ENCODE results near the gene D2HGDH. TPM values are rescaled to one million over a fixed set of nuclear protein-coding genes. Genes with fewer than 3 reads are reported as not detected.

Gene D2HGDH
- total and polyA plus RNA-seq, 2 donors from 2014 or later, result 37.0 to 49.3 TPM

DNA sequence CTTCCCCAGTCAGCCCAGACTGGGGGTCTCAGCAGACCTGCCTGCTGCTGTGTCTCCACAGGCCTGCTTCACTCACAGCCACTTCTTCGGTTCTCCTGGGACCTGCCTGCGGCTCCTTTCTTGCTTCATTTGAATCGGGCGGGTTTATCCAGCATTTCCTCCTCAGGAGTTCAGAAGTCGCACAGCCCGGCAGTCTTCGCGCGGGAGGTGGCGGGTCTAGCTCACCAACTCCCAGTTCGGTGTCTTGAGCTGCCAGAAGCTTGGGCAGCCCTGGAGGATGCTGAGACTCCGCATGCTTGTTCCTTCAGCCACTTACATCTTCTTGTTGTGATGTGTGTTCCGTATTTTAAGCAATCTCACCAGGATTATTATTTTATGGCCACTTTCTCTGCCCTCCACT, 10.8 kb downstream of the D2HGDH start:
- Histone ChIP-seq H3K27ac (ENCODE audit: low read depth in 2 of 2, low read length in 2 of 2) (no peak overlapping the region), H3K27me3 (ENCODE audit: control insufficient read depth, insufficient read depth, low read length) (no peaks in the 10 kb centered on the region), H3K36me3 (ENCODE audit: control insufficient read depth in 2 of 3, insufficient read depth in 3 of 3, low read length in 3 of 3) (peaks cover 0 to 15% (median 10%) of the 10 kb centered on the region in 3 donors), H3K9me3 (ENCODE audit: control insufficient read depth in 2 of 3, insufficient read depth in 1 of 3, low read length in 3 of 3) (no peaks in the 10 kb centered on the region), H3K4me3 (ENCODE audit: low read length in 3 of 3) (no peak overlapping the region), H3K9ac (ENCODE audit: low read length in 3 of 3) (no peak overlapping the region), H3K4me1 (ENCODE audit: control insufficient read depth in 2 of 3, insufficient read depth in 2 of 3, low read depth in 1 of 3, low read length in 3 of 3) (no peaks in the 10 kb centered on the region)
- DNase-seq (no peak), FAIRE-seq (no peak)
- TF ChIP-seq, protein P1, sequence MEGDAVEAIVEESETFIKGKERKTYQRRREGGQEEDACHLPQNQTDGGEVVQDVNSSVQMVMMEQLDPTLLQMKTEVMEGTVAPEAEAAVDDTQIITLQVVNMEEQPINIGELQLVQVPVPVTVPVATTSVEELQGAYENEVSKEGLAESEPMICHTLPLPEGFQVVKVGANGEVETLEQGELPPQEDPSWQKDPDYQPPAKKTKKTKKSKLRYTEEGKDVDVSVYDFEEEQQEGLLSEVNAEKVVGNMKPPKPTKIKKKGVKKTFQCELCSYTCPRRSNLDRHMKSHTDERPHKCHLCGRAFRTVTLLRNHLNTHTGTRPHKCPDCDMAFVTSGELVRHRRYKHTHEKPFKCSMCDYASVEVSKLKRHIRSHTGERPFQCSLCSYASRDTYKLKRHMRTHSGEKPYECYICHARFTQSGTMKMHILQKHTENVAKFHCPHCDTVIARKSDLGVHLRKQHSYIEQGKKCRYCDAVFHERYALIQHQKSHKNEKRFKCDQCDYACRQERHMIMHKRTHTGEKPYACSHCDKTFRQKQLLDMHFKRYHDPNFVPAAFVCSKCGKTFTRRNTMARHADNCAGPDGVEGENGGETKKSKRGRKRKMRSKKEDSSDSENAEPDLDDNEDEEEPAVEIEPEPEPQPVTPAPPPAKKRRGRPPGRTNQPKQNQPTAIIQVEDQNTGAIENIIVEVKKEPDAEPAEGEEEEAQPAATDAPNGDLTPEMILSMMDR (IDR thresholded peaks at IDR 0.05; ENCODE audit: borderline replicate concordance, extremely low read depth, insufficient read depth), result no peak
- intact Hi-C loops (cut with DNase I), result no loop called here

DNA sequence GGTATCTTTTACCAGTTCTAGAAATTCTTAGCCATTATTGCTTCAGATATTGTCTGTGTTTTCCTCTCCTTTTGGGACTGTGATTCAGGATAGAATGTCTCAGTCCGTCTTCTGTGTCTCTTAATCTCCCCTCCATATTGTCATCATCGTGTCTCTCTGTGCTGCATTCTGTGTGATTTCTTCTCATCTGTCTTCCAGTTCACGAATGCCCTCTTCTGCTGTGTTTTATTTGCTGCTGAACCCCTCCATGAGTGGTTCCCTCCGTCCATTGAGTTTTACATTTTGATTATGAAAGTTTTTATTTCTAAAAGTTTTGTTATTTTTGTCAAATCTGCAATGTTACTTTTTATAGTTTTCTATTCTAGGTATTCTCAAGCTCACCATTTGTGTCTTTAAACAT, 11.7 kb downstream of the D2HGDH start:
- intact Hi-C loops (cut with DNase I), result no loop called here
- Histone ChIP-seq H3K9me3 (ENCODE audit: control insufficient read depth in 2 of 3, insufficient read depth in 1 of 3, low read length in 3 of 3) (no peaks in the 10 kb centered on the region), H3K4me3 (ENCODE audit: low read length in 3 of 3) (no peak overlapping the region), H3K36me3 (ENCODE audit: control insufficient read depth in 2 of 3, insufficient read depth in 3 of 3, low read length in 3 of 3) (peaks cover 0 to 15% (median 11%) of the 10 kb centered on the region in 3 donors), H3K4me1 (ENCODE audit: control insufficient read depth in 2 of 3, insufficient read depth in 2 of 3, low read depth in 1 of 3, low read length in 3 of 3) (peaks cover 0 to 2% (median 0%) of the 10 kb centered on the region in 3 donors), H3K27ac (ENCODE audit: low read depth in 2 of 2, low read length in 2 of 2) (no peak overlapping the region), H3K27me3 (ENCODE audit: control insufficient read depth, insufficient read depth, low read length) (no peaks in the 10 kb centered on the region), H3K9ac (ENCODE audit: low read length in 3 of 3) (no peak overlapping the region)
- no peak for FAIRE-seq
- no peak for DNase-seq
- TF ChIP-seq, protein P1 (IDR thresholded peaks at IDR 0.05; ENCODE audit: borderline replicate concordance, extremely low read depth, insufficient read depth), result no peak

DNA sequence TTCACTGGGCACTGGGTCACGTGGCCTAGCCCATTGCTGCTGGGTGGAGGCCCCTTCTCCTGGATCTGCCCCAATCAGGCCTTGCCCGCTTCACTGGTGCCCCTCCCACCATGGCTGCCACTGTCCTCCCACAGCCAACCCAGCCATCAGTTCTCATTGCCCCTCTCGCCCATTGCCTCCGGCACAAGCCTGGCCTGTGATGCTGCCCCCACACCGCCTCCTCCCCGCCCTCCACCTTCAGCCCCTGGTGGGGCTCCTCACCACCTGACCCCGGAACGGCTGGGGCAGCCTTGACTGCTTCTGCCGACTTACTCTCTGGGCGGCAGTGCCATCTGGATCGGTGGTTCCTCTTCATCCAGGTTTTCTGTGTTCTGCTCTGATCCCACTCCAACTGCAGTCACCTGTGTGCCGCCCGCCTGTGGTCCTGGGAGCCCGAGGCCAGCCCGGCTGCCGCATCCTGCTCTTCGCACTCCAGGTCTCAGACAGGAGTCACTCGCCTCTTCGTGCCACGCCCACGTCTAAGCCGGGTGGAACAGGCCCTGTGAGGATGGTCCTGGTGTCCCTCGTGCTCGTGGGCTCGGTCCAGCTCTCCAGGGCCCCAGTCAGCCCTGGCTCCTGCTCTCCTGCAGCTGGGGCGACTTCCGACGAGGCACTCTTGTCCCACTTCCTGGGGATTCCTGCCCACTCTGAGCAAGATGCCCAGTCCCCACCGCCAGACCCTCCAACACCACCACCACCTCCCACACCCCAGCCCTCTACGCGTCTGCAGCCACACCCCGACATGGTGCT, 14.2 kb downstream of the D2HGDH start:
- no peak for FAIRE-seq

More for the DNA sequence above, 14.2 kb downstream of the D2HGDH start:
- H3K4me3 ChIP-seq (ENCODE audit: low read length in 3 of 3), result no peak overlapping the region
- peaks cover 0 to 21% (median 19%) of the 10 kb centered on the region in 3 donors for H3K36me3 ChIP-seq (ENCODE audit: control insufficient read depth in 2 of 3, insufficient read depth in 3 of 3, low read length in 3 of 3)
- H3K9ac ChIP-seq (ENCODE audit: low read length in 3 of 3), result no peak overlapping the region
- no peak for DNase-seq
- H3K9me3 ChIP-seq (ENCODE audit: control insufficient read depth in 2 of 3, insufficient read depth in 1 of 3, low read length in 3 of 3), result no peaks in the 10 kb centered on the region
- peaks cover 0 to 3% (median 0%) of the 10 kb centered on the region in 3 donors for H3K4me1 ChIP-seq (ENCODE audit: control insufficient read depth in 2 of 3, insufficient read depth in 2 of 3, low read depth in 1 of 3, low read length in 3 of 3)
- TF ChIP-seq, protein P1 (IDR thresholded peaks at IDR 0.05; ENCODE audit: borderline replicate concordance, extremely low read depth, insufficient read depth), result no peak
- intact Hi-C loops (cut with DNase I), result no loop called here
- H3K27ac ChIP-seq (ENCODE audit: low read depth in 2 of 2, low read length in 2 of 2), result no peak overlapping the region
- H3K27me3 ChIP-seq (ENCODE audit: control insufficient read depth, insufficient read depth, low read length), result no peaks in the 10 kb centered on the region

Data from kidney (tissue), 14 donors.